Activated CD4-positive, alpha-beta T cell treated with anti-CD3 and anti-CD28 coated beads, Interleukin-2, amount 50 U/mL, for 16 hours (primary cell): ENCODE measurements around the gene KRT7.
"Not testable (repeated sequence)": the region's sequence is repeated elsewhere in the genome, so short reads cannot be mapped to it uniquely, and the experiment has no call there.

Source experiments
- DNase-seq: peaks from one replicate; pipeline ENCODE4 v3.0.0-alpha.2; 2020

Gene KRT7

GRCh38 chr12:52245962-52246569, 13.0 kb downstream of the KRT7 start:
- DNase-seq, result no peak

GRCh38 chr12:52246720-52247621, 13.9 kb downstream of the KRT7 start:
- peak; percentile 55 for DNase-seq

GRCh38 chr12:52247622-52248540, 14.8 kb downstream of the KRT7 start:
- DNase-seq, result no peak

GRCh38 chr12:52248541-52249461, 15.8 kb downstream of the KRT7 start:
- no peak for DNase-seq

GRCh38 chr12:52249511-52250047, 16.5 kb downstream of the KRT7 start:
- no peak for DNase-seq

- DNase-seq, result no peak
Observed at GRCh38 chr12:52250048-52250990, 17.3 kb downstream of the KRT7 start.

- DNase-seq, result peak; percentile 71
Observed at GRCh38 chr12:52251367-52252051, 18.5 kb downstream of the KRT7 start.

- DNase-seq, result not testable (repeated sequence)
Observed at GRCh38 chr12:52252175-52252615, 19.2 kb downstream of the KRT7 start.

- DNase-seq, result no peak
Observed at GRCh38 chr12:52252728-52253343, 19.8 kb downstream of the KRT7 start.

- no peak for DNase-seq
Observed at GRCh38 chr12:52253391-52254179, 20.5 kb downstream of the KRT7 start.

- no peak for DNase-seq
Observed at GRCh38 chr12:52254180-52254964, 21.3 kb downstream of the KRT7 start.

- DNase-seq, result no peak
Observed at GRCh38 chr12:52254965-52255751, 22.1 kb downstream of the KRT7 start.

- DNase-seq, result no peak
Observed at GRCh38 chr12:52255926-52256583, 23.0 kb downstream of the KRT7 start.

- DNase-seq, result no peak
Observed at GRCh38 chr12:52256584-52256935, 23.5 kb downstream of the KRT7 start.

GRCh38 chr12:52257074-52257551, 24.1 kb downstream of the KRT7 start:
- DNase-seq, result no peak

- not testable (repeated sequence) for DNase-seq
Observed at GRCh38 chr12:52257922-52258321, 24.9 kb downstream of the KRT7 start.
